ENCODE measurements around the gene EIF4A3.

The EIF4A3 gene

GRCh38 chr17:80115159-80115558 is 31.8 kb downstream of the EIF4A3 start:
- no peak for DNase-seq (ENCODE audit: extremely low read depth in 1 of 2, low read depth in 1 of 2)

GRCh38 chr17:80114758-80115157 is 32.2 kb downstream of the EIF4A3 start:
- DNase-seq (ENCODE audit: extremely low read depth in 1 of 2, low read depth in 1 of 2): no peak

- no peak for DNase-seq (ENCODE audit: extremely low read depth in 1 of 2, low read depth in 1 of 2)
Observed at GRCh38 chr17:80113033-80113484, 33.9 kb downstream of the EIF4A3 start.

- no peak for DNase-seq (ENCODE audit: extremely low read depth in 1 of 2, low read depth in 1 of 2)
Observed at GRCh38 chr17:80112471-80113032, 34.4 kb downstream of the EIF4A3 start.

- DNase-seq (ENCODE audit: extremely low read depth in 1 of 2, low read depth in 1 of 2): no peak
Observed at GRCh38 chr17:80111702-80112470, 35.0 kb downstream of the EIF4A3 start.

GRCh38 chr17:80110927-80111701 is 35.8 kb downstream of the EIF4A3 start:
- no peak for DNase-seq (ENCODE audit: extremely low read depth in 1 of 2, low read depth in 1 of 2)

- no peak for DNase-seq (ENCODE audit: extremely low read depth in 1 of 2, low read depth in 1 of 2)
Observed at GRCh38 chr17:80110447-80110812, 36.5 kb downstream of the EIF4A3 start.

GRCh38 chr17:80109713-80110446 is 37.0 kb downstream of the EIF4A3 start:
- no peak for DNase-seq (ENCODE audit: extremely low read depth in 1 of 2, low read depth in 1 of 2)

GRCh38 chr17:80109066-80109660 is 37.8 kb downstream of the EIF4A3 start:
- no peak for DNase-seq (ENCODE audit: extremely low read depth in 1 of 2, low read depth in 1 of 2)

- DNase-seq (ENCODE audit: extremely low read depth in 1 of 2, low read depth in 1 of 2): no peak
Observed at GRCh38 chr17:80108036-80108971, 38.6 kb downstream of the EIF4A3 start.

GRCh38 chr17:80107231-80108021 is 39.5 kb downstream of the EIF4A3 start:
- no peak for DNase-seq (ENCODE audit: extremely low read depth in 1 of 2, low read depth in 1 of 2)

- no peak for DNase-seq (ENCODE audit: extremely low read depth in 1 of 2, low read depth in 1 of 2)
Observed at GRCh38 chr17:80106751-80107150, 40.2 kb downstream of the EIF4A3 start.

- DNase-seq (ENCODE audit: extremely low read depth in 1 of 2, low read depth in 1 of 2): no peak
Observed at GRCh38 chr17:80106176-80106575, 40.8 kb downstream of the EIF4A3 start.

- no peak for DNase-seq (ENCODE audit: extremely low read depth in 1 of 2, low read depth in 1 of 2)
Observed at GRCh38 chr17:80105762-80106161, 41.2 kb downstream of the EIF4A3 start.

- DNase-seq (ENCODE audit: extremely low read depth in 1 of 2, low read depth in 1 of 2): no peak
Observed at GRCh38 chr17:80104956-80105375, 42.0 kb downstream of the EIF4A3 start.

GRCh38 chr17:80104321-80104955 is 42.5 kb downstream of the EIF4A3 start:
- no peak for DNase-seq (ENCODE audit: extremely low read depth in 1 of 2, low read depth in 1 of 2)

GRCh38 chr17:80103449-80104085 is 43.4 kb downstream of the EIF4A3 start:
- DNase-seq (ENCODE audit: extremely low read depth in 1 of 2, low read depth in 1 of 2): no peak
